HepG2 (cell line): Measurements from ENCODE around the gene ENPP7. TPM values are rescaled to one million over a fixed set of nuclear protein-coding genes. Genes with fewer than 3 reads are reported as not detected.

Source experiments
- E2F5 ChIP-seq: sonication (generic); formaldehyde crosslinking; conservative IDR thresholded peaks from 2 replicates; pipeline ENCODE4 v1.4.0; 2020; ENCODE audit warnings: missing genetic modification reagents
- HMGXB3 ChIP-seq: sonication (generic); formaldehyde crosslinking; IDR thresholded peaks from 2 replicates; pipeline ENCODE4 v1.4.0; 2020; ENCODE audit warnings: missing genetic modification reagents, borderline replicate concordance
- HNF1A ChIP-seq, 2 experiments: sonication (generic) in 1 of 2; formaldehyde crosslinking in 1 of 2; IDR thresholded peaks; 2 replicates each; pipeline versions ENCODE4 v1.4.0 to v1.6.1; 2016 to 2020; ENCODE audit warnings: borderline replicate concordance in 1 of 2, low read depth in 1 of 2, mild to moderate bottlenecking in 1 of 2, missing genetic modification reagents in 1 of 2
- MTF2 ChIP-seq: sonication (generic); formaldehyde crosslinking; IDR thresholded peaks from 2 replicates; pipeline ENCODE4 v1.5.0; 2020; ENCODE audit warnings: missing genetic modification reagents, borderline replicate concordance
- SAP130 ChIP-seq: IDR thresholded peaks from 2 replicates; pipeline ENCODE4 v1.6.1; 2016; ENCODE audit warnings: low read depth
- THAP7 ChIP-seq: sonication (generic); formaldehyde crosslinking; IDR thresholded peaks from 2 replicates; pipeline ENCODE4 v1.8.1; 2023; ENCODE audit warnings: mild to moderate bottlenecking, missing genetic modification reagents
- ZHX2 ChIP-seq, 2 experiments: sonication (generic) in 1 of 2; formaldehyde crosslinking in 1 of 2; IDR thresholded peaks; 2 replicates each; pipeline versions ENCODE4 v1.6.1 to v1.9.0; 2014 to 2022; ENCODE audit warnings: antibody characterized with exemption in 1 of 2, borderline replicate concordance in 1 of 2, inconsistent platforms in 1 of 2, low read depth in 1 of 2, missing genetic modification reagents in 1 of 2
- ZKSCAN8 ChIP-seq: IDR thresholded peaks from 2 replicates; pipeline ENCODE4 v1.6.1; 2016; ENCODE audit warnings: borderline replicate concordance, missing genetic modification reagents, missing compliant biosample characterization
- polyA plus RNA-seq, 8 experiments: library from polyadenylated mRNA; depleted of rRNA in 3 of 8; stranded (reverse) in 7 of 8; unstranded in 1 of 8; fragments of >200 nt; fragmentation: Illumina TruSeq in 4 of 8; extraction: Trizol in 4 of 8; gene quantifications; 2 replicates each; pipeline versions ENCODE4 v1.2.1 to v1.2.3, GENCODE V29; 2011 to 2016; ENCODE audit warnings: low read depth in 4 of 8, missing spikeins in 1 of 8, mixed read lengths in 1 of 8; ENCODE audit not compliant: insufficient read depth in 1 of 8
- total RNA-seq, 5 experiments: library from RNA; depleted of rRNA; stranded (reverse); fragments of >200 nt; fragmentation: Illumina TruSeq; extraction: Trizol; gene quantifications; 2 replicates each; pipeline ENCODE4 v1.2.3, GENCODE V29; 2016; ENCODE audit warnings: low read depth in 1 of 5

ENPP7 gene
- total and polyA plus RNA-seq, 2 of the 13 experiments (the other 11 are each of a cell fraction or from before 2014, with no cell fraction given) = 1.1 to 2.2 TPM

GRCh38 chr17:79732804-79733691 is 2.3 kb downstream of the ENPP7 start (continued):
- TF ChIP-seq ZKSCAN8 = no peak
- 0 out of 2 replicates have a peak, but pooled peaks have one; percentile 37 for TF ChIP-seq HMGXB3 (CRISPR knock-in tag)
- TF ChIP-seq E2F5 (CRISPR knock-in tag) = no peak
- TF ChIP-seq HNF1A (IDR thresholded peaks at IDR 0.05; ENCODE audit: low read depth) = no peak
- TF ChIP-seq HNF1A (CRISPR knock-in tag; IDR thresholded peaks at IDR 0.05; ENCODE audit: borderline replicate concordance) = no peak
- TF ChIP-seq MTF2 = no peak
- TF ChIP-seq SAP130 (CRISPR knock-in tag) = peak; percentile 75
- no peak; the same call in 1 of the 2 replicates for TF ChIP-seq ZHX2 (IDR thresholded peaks at IDR 0.05; ENCODE audit: low read depth)
- TF ChIP-seq ZHX2 (CRISPR knock-in tag; IDR thresholded peaks at IDR 0.05; ENCODE audit: borderline replicate concordance) = no peak
- no peak for TF ChIP-seq THAP7 (CRISPR knock-in tag)
